HepG2 (cell line): Measurements from ENCODE around the gene ATP4A. TPM values are rescaled to one million over a fixed set of nuclear protein-coding genes. Genes with fewer than 3 reads are reported as not detected.

ENCODE experiments used
- ATAC-seq: fragments of 200-7000 bp; cut with Tn5 transposase; 3 replicates; pipeline ENCODE4 v1.9.1; 2020; ENCODE audit warnings: mild to moderate bottlenecking, moderate library complexity
- BruUV-seq: library from RNA; stranded (reverse); fragments of 400-500 nt; replicated peaks from 2 replicates; lab custom pipeline; 2021; lab: Mats Ljungman, UMichigan
- CTCF ChIA-PET: fragments of 300-600 bp; formaldehyde crosslinking; extraction: SDS; loops from one replicate; lab custom pipeline; 2021; ENCODE audit warnings: low total read pairs, inconsistent platforms, low intra/inter-chr PET ratio; lab: Yijun Ruan, JAX
- POLR2A ChIA-PET: fragments of 350-600 bp; sonication (Branson Sonifier 250); formaldehyde crosslinking; loops from one replicate; lab custom pipeline; 2020; ENCODE audit warnings: antibody characterized with exemption, inconsistent platforms; lab: Yijun Ruan, JAX
- DNase-seq: peaks from one replicate; pipeline ENCODE4 v3.0.0-alpha.2; 2015; ENCODE audit warnings: low spot score
- FAIRE-seq: peaks from 3 replicates; lab custom pipeline; 2011; peaks lifted over from hg19 to GRCh38; lab: Jason Lieb, UNC
- H2AFZ ChIP-seq: one replicate; pipeline ENCODE4 v1.6.1; 2011; ENCODE audit warnings: low read length, inconsistent platforms
- H3K27ac ChIP-seq: fragments of 300-600 bp; 3 replicates; pipeline ENCODE4 v1.8.0; 2011; ENCODE audit warnings: mixed run types, mild to moderate bottlenecking, mixed read lengths, low read length, inconsistent platforms; ENCODE audit not compliant: insufficient read depth; ENCODE audit errors: extremely low read length
- H3K27me3 ChIP-seq, 2 experiments: fragments of 200-600 bp in 1 of 2; 2 replicates in 1 of 2; 3 replicates in 1 of 2; pipeline versions ENCODE4 v1.6.0 to v1.8.0; 2011; ENCODE audit warnings: low read length in 2 of 2, mild to moderate bottlenecking in 2 of 2, moderate library complexity in 2 of 2, inconsistent platforms in 1 of 2; ENCODE audit not compliant: insufficient read depth in 2 of 2, control insufficient read depth in 1 of 2
- H3K36me3 ChIP-seq, 2 experiments: fragments of 200-600 bp in 1 of 2; replicated peaks in 1 of 2; 2 replicates in 1 of 2; 3 replicates in 1 of 2; pipeline versions ENCODE4 v1.5.1 to v1.8.0; 2011; ENCODE audit warnings: low read length in 2 of 2, inconsistent platforms in 1 of 2; ENCODE audit not compliant: insufficient read depth in 2 of 2, control insufficient read depth in 1 of 2
- H3K4me1 ChIP-seq: 2 replicates; pipeline ENCODE4 v1.5.1; 2012; ENCODE audit warnings: low read length, inconsistent platforms; ENCODE audit not compliant: insufficient read depth
- H3K4me2 ChIP-seq: 2 replicates; pipeline ENCODE4 v1.6.0; 2011; ENCODE audit warnings: low read depth, low read length, inconsistent platforms
- H3K4me3 ChIP-seq, 3 experiments: fragments of 200-600 bp in 1 of 3; sonication (generic), shearing (Covaris generic) in 1 of 3; replicated peaks in 1 of 3; 2 replicates each; pipeline ENCODE4 v1.5.1; 2011 to 2016; ENCODE audit warnings: low read length in 3 of 3, inconsistent platforms in 2 of 3, low read depth in 2 of 3, mild to moderate bottlenecking in 2 of 3, control low read depth in 1 of 3, mixed read lengths in 1 of 3; ENCODE audit not compliant: insufficient read depth in 1 of 3
- H3K79me2 ChIP-seq: one replicate; pipeline ENCODE4 v1.6.1; 2011; ENCODE audit warnings: low read length, inconsistent platforms; ENCODE audit not compliant: insufficient read depth
- H3K9ac ChIP-seq: 2 replicates; pipeline ENCODE4 v1.6.0; 2011; ENCODE audit warnings: mild to moderate bottlenecking, low read depth, low read length, inconsistent platforms; ENCODE audit not compliant: insufficient read depth
- H3K9me3 ChIP-seq: 2 replicates; pipeline ENCODE4 v1.5.1; 2012; ENCODE audit warnings: mild to moderate bottlenecking, low read length
- H4K20me1 ChIP-seq: 2 replicates; pipeline ENCODE4 v1.6.0; 2011; ENCODE audit warnings: inconsistent platforms, mild to moderate bottlenecking, low read length, moderate library complexity; ENCODE audit not compliant: insufficient read depth
- HOXD1 ChIP-seq: sonication (generic); formaldehyde crosslinking; IDR thresholded peaks from 2 replicates; pipeline ENCODE4 v1.5.0; 2020; ENCODE audit warnings: missing genetic modification reagents
- JUN ChIP-seq: sonication (generic); formaldehyde crosslinking; IDR thresholded peaks from 2 replicates; pipeline ENCODE4 v1.4.0; 2020; ENCODE audit warnings: mild to moderate bottlenecking, missing genetic modification reagents
- MEIS2 ChIP-seq: sonication (generic); formaldehyde crosslinking; IDR thresholded peaks from 2 replicates; pipeline ENCODE4 v1.9.0; 2021; ENCODE audit warnings: mild to moderate bottlenecking, missing genetic modification reagents
- MXD1 ChIP-seq: sonication (generic); formaldehyde crosslinking; IDR thresholded peaks from 2 replicates; pipeline ENCODE4 v1.4.0; 2020; ENCODE audit warnings: mild to moderate bottlenecking, missing genetic modification reagents
- RBM39 ChIP-seq: fragments of 200-400 bp; formaldehyde crosslinking; IDR thresholded peaks from one replicate; pipeline ENCODE4 v1.6.1; 2018; ENCODE audit warnings: antibody characterized with exemption, mild to moderate bottlenecking, low read depth, low read length; ENCODE audit not compliant: poor library complexity, severe bottlenecking
- RXRA ChIP-seq: sonication (generic); formaldehyde crosslinking; IDR thresholded peaks from 2 replicates; pipeline ENCODE4 v1.5.1; 2020; ENCODE audit warnings: missing genetic modification reagents
- SRSF4 ChIP-seq: fragments of 200-400 bp; formaldehyde crosslinking; IDR thresholded peaks from one replicate; pipeline ENCODE4 v1.6.1; 2018; ENCODE audit warnings: mild to moderate bottlenecking, low read depth, low read length, moderate library complexity; ENCODE audit not compliant: poor library complexity, severe bottlenecking
- TBX2 ChIP-seq: sonication (generic); formaldehyde crosslinking; IDR thresholded peaks from 2 replicates; pipeline ENCODE4 v1.5.0; 2020; ENCODE audit warnings: missing genetic modification reagents, mild to moderate bottlenecking, borderline replicate concordance
- ZBTB20 ChIP-seq: sonication (generic); formaldehyde crosslinking; IDR thresholded peaks from 2 replicates; pipeline ENCODE4 v1.8.1; 2023; ENCODE audit warnings: missing genetic modification reagents, low read depth, mild to moderate bottlenecking, borderline replicate concordance
- ZKSCAN8 ChIP-seq: IDR thresholded peaks from 2 replicates; pipeline ENCODE4 v1.6.1; 2016; ENCODE audit warnings: borderline replicate concordance, missing genetic modification reagents, missing compliant biosample characterization
- ZNF263 ChIP-seq: sonication (generic); formaldehyde crosslinking; IDR thresholded peaks from 2 replicates; pipeline ENCODE4 v1.4.0; 2020; ENCODE audit warnings: missing genetic modification reagents
- ZNF607 ChIP-seq: sonication (generic); formaldehyde crosslinking; IDR thresholded peaks from 2 replicates; pipeline ENCODE4 v1.5.1; 2020; ENCODE audit warnings: missing genetic modification reagents, mild to moderate bottlenecking, borderline replicate concordance
- WGBS: methylation state at CpG from one replicate; pipeline ENCODE4 v1.1.6; 2017; ENCODE audit warnings: low lambda C conversion rate; 5-methylcytosine and 5-hydroxymethylcytosine counted together
- in situ Hi-C: cut with HindIII; loops from 2 replicates; pipeline ENCODE4 v1.10.0; 2017; ENCODE audit warnings: low pct_unique_long_range_greater_than_20kb; ENCODE audit not compliant: extremely low pct_ligation_motif_present
- intact Hi-C: fragments of 100-400 bp; cut with micrococcal nuclease; formaldehyde crosslinking; loops from one replicate; pipeline ENCODE4 v1.10.0; 2022; ENCODE audit not compliant: unreplicated experiment
- polyA plus RNA-seq, 8 experiments: library from polyadenylated mRNA; depleted of rRNA in 3 of 8; stranded (reverse) in 7 of 8; unstranded in 1 of 8; fragments of >200 nt; fragmentation: Illumina TruSeq in 4 of 8; extraction: Trizol in 4 of 8; gene quantifications; 2 replicates each; pipeline versions ENCODE4 v1.2.1 to v1.2.3, GENCODE V29; 2011 to 2016; ENCODE audit warnings: low read depth in 4 of 8, missing spikeins in 1 of 8, mixed read lengths in 1 of 8; ENCODE audit not compliant: insufficient read depth in 1 of 8
- total RNA-seq, 5 experiments: library from RNA; depleted of rRNA; stranded (reverse); fragments of >200 nt; fragmentation: Illumina TruSeq; extraction: Trizol; gene quantifications; 2 replicates each; pipeline ENCODE4 v1.2.3, GENCODE V29; 2016; ENCODE audit warnings: low read depth in 1 of 5

Gene ATP4A
- total and polyA plus RNA-seq, 2 of the 13 experiments (the other 11 are each of a cell fraction or from before 2014, with no cell fraction given): 0.08 to 0.11 TPM

- TF ChIP-seq SRSF4 (no peak), ZKSCAN8 (CRISPR knock-in tag) (no peak), HOXD1 (no peak)
These were observed 52.1 kb downstream of the ATP4A start (continued) for GRCh38 chr19:35511337-35511736.

- Histone ChIP-seq H3K79me2 (no peaks in the 10 kb centered on the region), H3K9ac (no peak overlapping the region), H4K20me1 (no peaks in the 10 kb centered on the region), H3K4me3 (peak overlapping the region in 1 of 3 experiments; percentile 78; a peak in 1 of 6 replicates), H3K9me3 (no peaks in the 10 kb centered on the region), H3K4me2 (peak overlapping the region; percentile 93), H2AFZ (no peak overlapping the region), H3K4me1 (peaks cover 51% of the 10 kb centered on the region), H3K27me3 (peaks cover 1 to 28% of the 10 kb centered on the region in 2 experiments; a peak in 2 of 5 replicates), H3K27ac (no peak overlapping the region), H3K36me3 (no peaks in the 10 kb centered on the region; a peak in 1 of 5 replicates)
- no peak; the same call in 2 of the 3 replicates for ATAC-seq
- WGBS: 9% methylated on average over 8 of the region's 15 CpGs
- in situ Hi-C loops: no loop called here
- intact Hi-C loops: loop anchor here (1.0 kb wide), 1 partner anchor 35 kb away; the partner anchor contains the start of gene TMEM147
- POLR2A ChIA-PET: interaction anchor here (0.7 to 1.4 kb wide), 10 partner anchors 8 to 241 kb away, joined by 3 to 5 read pairs (median 4); partner anchors contain the start of gene COX6B1
- TF ChIP-seq RBM39 (peak; percentile 12), MXD1 (CRISPR knock-in tag) (0 out of 2 replicates have a peak, but pooled peaks have one; percentile 5), JUN (CRISPR knock-in tag) (no peak), TBX2 (CRISPR knock-in tag) (peak; percentile 4; the same call in 1 of the 2 replicates), ZNF607 (0 out of 2 replicates have a peak, but pooled peaks have one; percentile 13), ZBTB20 (0 out of 2 replicates have a peak, but pooled peaks have one; percentile 4), RXRA (CRISPR knock-in tag) (peak; percentile 5; the same call in 1 of the 2 replicates), ZNF263 (CRISPR knock-in tag) (no peak), MEIS2 (CRISPR knock-in tag) (0 out of 2 replicates have a peak, but pooled peaks have one; percentile 13)
- CTCF ChIA-PET: interaction anchor here (1.2 to 1.7 kb wide), 3 partner anchors 39 to 158 kb away, joined by 3 to 5 read pairs (median 4); no protein-coding TSS in a partner anchor
- FAIRE-seq: no peak
- DNase-seq: no peak
- BruUV-seq: no TSS peak
These were observed 52.9 kb downstream of the ATP4A start for GRCh38 chr19:35510626-35510964.
